Measurements from ENCODE around the gene PRSS50.

DNA sequence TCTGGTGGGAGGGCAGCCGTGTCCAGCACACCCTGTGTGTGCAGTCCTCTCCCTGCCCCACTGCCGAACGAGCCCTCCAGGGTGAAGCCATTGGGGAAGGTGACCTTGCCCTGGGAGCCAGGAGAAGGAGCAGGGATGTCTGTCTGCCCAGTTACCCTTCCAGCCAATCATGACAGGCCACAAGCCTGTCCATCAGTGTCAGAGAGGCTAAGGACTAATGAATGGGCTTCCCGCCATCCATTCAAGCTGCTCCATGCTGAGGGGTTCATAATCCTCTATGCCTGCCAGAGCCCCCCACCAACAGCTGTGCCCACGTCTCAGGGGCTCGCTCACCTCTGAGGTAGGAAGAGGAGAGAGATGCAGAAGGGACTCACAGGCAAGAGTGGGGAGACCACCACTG lies 39.4 kb downstream of the PRSS50 start:
- no peak for TF ChIP-seq POLR2A (IDR thresholded peaks at IDR 0.05; ENCODE audit: borderline replicate concordance, extremely low read depth, insufficient read depth, insufficient read length)
- no peak for TF ChIP-seq CTCF (IDR thresholded peaks at IDR 0.05 in 2 of 3, conservative IDR thresholded peaks at IDR 0.05 in 1 of 3; ENCODE audit: borderline replicate concordance in 1 of 3, insufficient read depth in 1 of 3, low read depth in 2 of 3, low read length in 2 of 3)
- TF ChIP-seq SP1 (IDR thresholded peaks at IDR 0.05; ENCODE audit: low read depth), result no peak
- TF ChIP-seq ATF3 (IDR thresholded peaks at IDR 0.05), result no peak
- no peak for TF ChIP-seq CEBPB (IDR thresholded peaks at IDR 0.05; ENCODE audit: low read depth)
- no peak for TF ChIP-seq RAD21 (IDR thresholded peaks at IDR 0.05; ENCODE audit: low read depth)
- TF ChIP-seq EZH2 (IDR thresholded peaks at IDR 0.05), result no peak
- TF ChIP-seq SRF (IDR thresholded peaks at IDR 0.05; ENCODE audit: low read depth), result no peak
- no peak for TF ChIP-seq ZNF274 (IDR thresholded peaks at IDR 0.05; ENCODE audit: low read depth, low read length)
